Stimulated activated CD4-positive, alpha-beta T cell treated with anti-CD3 and anti-CD28 coated beads, Interleukin-1b, Interleukin-23, amount 100 ng/mL, for 24 hours (primary cell): ENCODE results near the gene C10orf67.
A peak's percentile ranks its signal among the peaks of the same experiment; 100 is the strongest.
"Not testable (repeated sequence)": the region's sequence is repeated elsewhere in the genome, so short reads cannot be mapped to it uniquely, and the experiment has no call there.

Source experiments
- DNase-seq, 4 experiments: peaks; one replicate each; pipeline ENCODE4 v3.0.0-alpha.2; 2020; ENCODE audit warnings: low read depth in 4 of 4, low spot score in 1 of 4

C10orf67 gene

GRCh38 chr10:23326544-23327307, 17.9 kb downstream of the C10orf67 start:
- DNase-seq, result no peak

- no peak for DNase-seq
These were observed 19.5 kb downstream of the C10orf67 start for GRCh38 chr10:23325132-23325531.

GRCh38 chr10:23324351-23324750, 20.2 kb downstream of the C10orf67 start:
- no peak for DNase-seq

GRCh38 chr10:23322082-23322481, 22.5 kb downstream of the C10orf67 start:
- no peak for DNase-seq

GRCh38 chr10:23319835-23320234, 24.8 kb downstream of the C10orf67 start:
- no peak for DNase-seq

- DNase-seq, result no peak
These were observed 26.2 kb downstream of the C10orf67 start for GRCh38 chr10:23318359-23318758.

- no peak for DNase-seq
These were observed 27.2 kb downstream of the C10orf67 start for GRCh38 chr10:23317416-23317815.

- no peak for DNase-seq
These were observed 28.2 kb downstream of the C10orf67 start for GRCh38 chr10:23316406-23316805.

- no peak for DNase-seq
These were observed 28.6 kb downstream of the C10orf67 start for GRCh38 chr10:23315966-23316365.

- peak in 3 of 4 experiments; percentile 24 to 59 (median 47) for DNase-seq
These were observed 29.8 kb downstream of the C10orf67 start for GRCh38 chr10:23314835-23315239.

- DNase-seq, result no peak
These were observed 33.6 kb downstream of the C10orf67 start for GRCh38 chr10:23311034-23311433.

GRCh38 chr10:23310404-23310803, 34.2 kb downstream of the C10orf67 start:
- no peak for DNase-seq

GRCh38 chr10:23299961-23300360, 44.6 kb downstream of the C10orf67 start:
- DNase-seq, result not testable (repeated sequence)

GRCh38 chr10:23294638-23295247, 49.9 kb downstream of the C10orf67 start:
- DNase-seq, result no peak

- DNase-seq, result no peak
These were observed 50.5 kb downstream of the C10orf67 start for GRCh38 chr10:23293973-23294590.

- peak in 3 of 4 experiments; percentile 9 to 14 (median 10) for DNase-seq
These were observed 51.4 kb downstream of the C10orf67 start for GRCh38 chr10:23293145-23293724.

- DNase-seq, result no peak
These were observed 52.9 kb downstream of the C10orf67 start for GRCh38 chr10:23291551-23292334.

GRCh38 chr10:23284674-23285335, 59.8 kb downstream of the C10orf67 start:
- DNase-seq, result no peak

GRCh38 chr10:23284155-23284554, 60.4 kb downstream of the C10orf67 start:
- DNase-seq, result no peak

GRCh38 chr10:23283680-23284079, 60.9 kb downstream of the C10orf67 start:
- DNase-seq, result no peak

- no peak for DNase-seq
These were observed 63.6 kb downstream of the C10orf67 start for GRCh38 chr10:23281044-23281433.
